GM12801 (cell line): ENCODE measurements around the gene WDR7.

Experiments
- TF ChIP-seq, protein P1 (sequence below): IDR thresholded peaks from one replicate; pipeline ENCODE4 v1.5.1; 2011; ENCODE audit warnings: control low read depth; ENCODE audit not compliant: insufficient read length; ENCODE audit errors: extremely low read depth

WDR7 gene

DNA sequence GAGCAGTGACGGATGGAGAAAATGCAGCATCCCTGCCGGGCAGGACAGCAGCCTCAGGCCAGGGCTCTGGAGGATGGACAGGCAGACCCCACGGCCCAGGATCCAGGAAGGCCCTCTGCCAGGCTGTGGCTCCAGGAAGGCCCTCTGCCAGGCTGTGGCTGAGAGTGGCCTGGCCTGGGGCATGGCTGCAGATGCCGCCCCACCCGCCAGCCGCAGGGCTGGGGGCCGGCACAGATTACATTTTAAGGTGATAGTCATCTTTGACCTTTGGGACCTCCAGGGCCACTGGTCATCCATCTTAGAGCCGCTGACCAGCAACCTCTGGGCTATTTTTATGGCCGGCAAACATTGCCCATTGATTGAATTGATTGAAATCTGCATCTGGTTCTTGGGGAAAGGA is 397.7 kb downstream of the WDR7 start:
- TF ChIP-seq, protein P1, sequence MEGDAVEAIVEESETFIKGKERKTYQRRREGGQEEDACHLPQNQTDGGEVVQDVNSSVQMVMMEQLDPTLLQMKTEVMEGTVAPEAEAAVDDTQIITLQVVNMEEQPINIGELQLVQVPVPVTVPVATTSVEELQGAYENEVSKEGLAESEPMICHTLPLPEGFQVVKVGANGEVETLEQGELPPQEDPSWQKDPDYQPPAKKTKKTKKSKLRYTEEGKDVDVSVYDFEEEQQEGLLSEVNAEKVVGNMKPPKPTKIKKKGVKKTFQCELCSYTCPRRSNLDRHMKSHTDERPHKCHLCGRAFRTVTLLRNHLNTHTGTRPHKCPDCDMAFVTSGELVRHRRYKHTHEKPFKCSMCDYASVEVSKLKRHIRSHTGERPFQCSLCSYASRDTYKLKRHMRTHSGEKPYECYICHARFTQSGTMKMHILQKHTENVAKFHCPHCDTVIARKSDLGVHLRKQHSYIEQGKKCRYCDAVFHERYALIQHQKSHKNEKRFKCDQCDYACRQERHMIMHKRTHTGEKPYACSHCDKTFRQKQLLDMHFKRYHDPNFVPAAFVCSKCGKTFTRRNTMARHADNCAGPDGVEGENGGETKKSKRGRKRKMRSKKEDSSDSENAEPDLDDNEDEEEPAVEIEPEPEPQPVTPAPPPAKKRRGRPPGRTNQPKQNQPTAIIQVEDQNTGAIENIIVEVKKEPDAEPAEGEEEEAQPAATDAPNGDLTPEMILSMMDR, result no peak

DNA sequence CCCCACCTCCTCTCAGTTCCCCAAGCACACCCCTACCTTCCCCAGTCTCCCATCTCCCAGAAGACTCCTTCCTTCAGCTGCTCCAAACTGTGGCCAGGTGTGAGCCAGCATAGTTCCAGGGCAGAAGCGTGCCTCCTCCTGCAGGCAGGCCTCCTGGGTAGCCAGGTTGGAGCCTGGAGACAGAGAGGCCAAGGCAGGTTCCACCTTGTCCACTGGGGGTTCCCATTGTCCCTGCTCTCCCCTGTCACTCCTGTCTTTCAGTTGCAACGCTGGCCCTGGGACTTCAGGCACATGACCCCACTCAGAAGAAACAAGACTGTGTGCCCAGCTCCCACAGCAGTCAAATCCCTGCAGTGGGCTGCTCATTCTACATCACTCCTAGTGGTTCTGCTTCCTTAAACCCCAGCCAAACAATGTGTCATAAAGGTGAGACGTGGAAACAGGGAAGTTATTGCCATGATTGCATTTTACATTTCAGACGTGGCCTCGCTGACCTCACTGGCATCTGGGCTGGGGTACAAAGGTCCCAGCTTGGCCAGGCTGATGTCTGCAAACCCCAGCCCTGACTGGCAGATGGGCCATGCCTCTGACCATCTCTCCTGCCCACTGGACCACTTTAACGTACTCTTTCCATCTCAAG is 399.3 kb downstream of the WDR7 start:
- TF ChIP-seq, protein P1, result no peak

DNA sequence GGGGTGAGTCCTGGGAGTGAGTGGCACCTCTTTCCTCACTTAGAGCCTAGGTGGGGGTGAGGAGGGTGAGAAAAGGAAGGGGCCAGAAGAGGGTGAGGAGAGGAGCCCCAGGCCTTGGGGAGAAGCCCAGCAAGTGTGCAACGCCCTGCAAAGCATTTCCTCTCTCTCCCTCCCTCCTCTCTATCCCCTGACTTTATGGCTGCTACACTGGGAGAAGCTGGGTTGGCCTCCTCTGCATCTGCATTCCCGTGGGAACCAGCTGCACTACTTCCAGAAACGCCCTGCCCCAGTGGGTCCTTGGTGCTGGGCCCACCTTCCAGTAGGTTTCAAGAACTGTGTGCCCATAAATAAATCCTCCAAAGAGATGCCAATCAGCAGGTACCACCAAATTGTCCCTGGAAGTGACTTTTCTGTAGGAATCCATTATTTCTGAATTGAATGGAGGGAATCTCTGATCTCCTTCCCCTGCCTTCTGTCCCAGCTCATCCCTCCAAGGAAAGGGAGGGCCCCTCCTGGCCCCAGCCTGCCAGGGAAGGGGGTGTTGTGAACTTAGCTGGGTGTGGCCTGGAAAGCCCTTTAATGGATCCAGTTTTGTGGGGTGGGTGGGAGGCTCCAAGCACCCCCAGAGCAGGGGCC is 400.0 kb downstream of the WDR7 start:
- TF ChIP-seq, protein P1, result no peak

DNA sequence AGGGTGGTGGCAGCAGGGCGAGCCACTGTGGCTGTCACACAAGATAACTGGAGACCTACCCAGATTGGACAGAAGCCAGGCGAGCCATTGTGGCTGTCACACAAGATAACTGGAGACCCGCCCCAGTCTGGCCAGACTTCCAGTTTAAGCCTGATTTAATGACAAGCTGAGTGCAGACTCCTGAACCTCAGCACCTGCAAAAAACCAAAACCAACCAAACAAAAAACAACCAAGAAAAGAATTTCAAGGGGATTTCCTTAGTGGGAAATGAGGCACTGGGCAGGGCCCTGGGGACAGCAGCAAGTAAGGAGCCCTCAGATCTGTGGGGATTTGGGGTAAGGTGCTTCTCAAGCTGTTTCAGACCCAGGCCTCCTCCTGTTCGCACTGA is 400.5 kb downstream of the WDR7 start:
- TF ChIP-seq, protein P1, result no peak

- TF ChIP-seq, protein P1, result no peak
These were observed 401.0 kb downstream of the WDR7 start for GRCh38 chr18:57052173-57052572.

DNA sequence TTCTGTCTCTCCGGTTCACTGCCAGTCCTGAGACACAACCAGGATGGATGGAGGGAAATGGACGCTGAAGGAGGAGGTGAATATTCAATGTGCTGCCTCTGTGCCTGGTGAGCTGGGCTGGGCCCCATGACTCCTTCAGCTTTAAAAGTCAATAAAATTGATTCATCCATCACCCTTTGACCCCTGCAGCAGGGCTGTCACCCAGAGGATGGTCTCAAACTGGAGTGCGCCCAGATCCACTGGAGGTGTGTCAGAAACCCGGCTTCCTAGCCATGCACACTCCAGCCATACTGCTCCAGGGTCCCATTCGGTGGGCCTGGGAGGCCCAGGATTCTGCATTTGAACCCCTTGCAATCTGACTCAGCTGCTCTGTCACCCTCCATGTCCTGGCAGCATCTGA is 401.6 kb downstream of the WDR7 start:
- TF ChIP-seq, protein P1, result no peak

GRCh38 chr18:57054891-57055290 is 403.7 kb downstream of the WDR7 start:
- TF ChIP-seq, protein P1, result no peak

DNA sequence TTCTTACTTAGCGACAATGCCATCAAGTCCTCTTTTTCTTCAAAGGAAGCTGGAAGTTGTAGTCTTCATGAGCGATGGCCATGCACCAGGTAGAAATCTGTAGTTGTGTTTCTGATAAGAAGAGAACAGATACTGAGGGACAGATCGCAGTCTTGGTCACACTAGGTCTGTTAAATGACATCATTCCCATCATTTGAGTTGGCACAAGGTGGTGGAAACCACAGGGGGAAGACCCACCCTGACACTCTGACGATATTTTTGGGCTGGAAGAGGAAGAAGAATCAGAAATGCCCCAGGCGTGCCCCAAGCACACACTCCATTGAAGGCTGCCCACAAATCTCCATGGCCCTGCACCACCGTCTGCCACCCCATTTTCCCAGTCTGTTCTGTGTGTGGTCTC is 406.7 kb downstream of the WDR7 start:
- TF ChIP-seq, protein P1, result no peak
